Osteocyte (in vitro differentiated cells): Measurements from ENCODE around the gene FBH1. TPM values are rescaled to one million over a fixed set of nuclear protein-coding genes. Genes with fewer than 3 reads are reported as not detected.

Experiments used
- DNase-seq: peaks from one replicate; pipeline ENCODE4 v3.0.0; 2021; ENCODE audit warnings: mixed read lengths; ENCODE audit not compliant: unreplicated experiment; ENCODE audit errors: extremely low spot score
- H3K27ac Mint-ChIP-seq: one replicate; pipeline ENCODE4 v1.8.0; 2021; ENCODE audit warnings: mild to moderate bottlenecking, mixed read lengths; ENCODE audit not compliant: unreplicated experiment
- H3K27me3 Mint-ChIP-seq: one replicate; pipeline ENCODE4 v1.8.0; 2021; ENCODE audit warnings: mixed read lengths; ENCODE audit not compliant: unreplicated experiment
- H3K36me3 Mint-ChIP-seq: one replicate; pipeline ENCODE4 v1.8.0; 2021; ENCODE audit warnings: mixed read lengths; ENCODE audit not compliant: unreplicated experiment
- H3K4me1 Mint-ChIP-seq: one replicate; pipeline ENCODE4 v1.8.0; 2021; ENCODE audit warnings: mixed read lengths; ENCODE audit not compliant: unreplicated experiment
- H3K4me3 Mint-ChIP-seq: one replicate; pipeline ENCODE4 v1.8.0; 2021; ENCODE audit warnings: mild to moderate bottlenecking, moderate library complexity, mixed read lengths; ENCODE audit not compliant: unreplicated experiment
- H3K9me3 Mint-ChIP-seq: one replicate; pipeline ENCODE4 v1.8.0; 2021; ENCODE audit warnings: mixed read lengths; ENCODE audit not compliant: unreplicated experiment
- CTCF ChIP-seq: fragments of 200-600 bp; sonication (generic); IDR thresholded peaks from 2 replicates; pipeline ENCODE4 v1.5.0; 2021; ENCODE audit warnings: antibody characterized with exemption, mild to moderate bottlenecking, moderate library complexity
- total RNA-seq: library from RNA; stranded (reverse); gene quantifications from 2 replicates; pipeline ENCODE4 v1.2.1, GENCODE V29; 2021

The FBH1 gene
- total RNA-seq, 1 donor from 2014 or later, result 86.1 TPM

DNA sequence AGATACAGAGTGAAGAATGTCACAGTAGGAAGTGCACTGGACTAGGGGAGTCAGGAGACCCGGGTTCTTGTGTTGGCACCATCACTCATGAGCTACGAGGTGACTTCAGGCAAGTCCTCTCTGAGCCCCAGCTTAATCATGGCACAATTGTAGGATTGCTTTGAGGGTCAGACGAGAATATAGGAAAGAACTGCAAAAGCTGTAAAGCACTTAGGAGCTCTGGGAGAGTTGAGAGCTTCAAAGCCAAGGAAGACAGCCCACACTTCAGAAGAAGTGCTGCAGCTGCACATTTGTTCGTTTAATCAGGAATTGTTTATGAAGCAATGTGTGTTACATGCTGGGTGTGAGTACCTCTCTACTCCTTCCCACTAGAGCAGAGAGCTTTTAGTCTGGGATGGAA, 4.4 kb downstream of the FBH1 start:
- H3K4me1 Mint-ChIP-seq, result peaks cover 26% of the 10 kb centered on the region
- H3K36me3 Mint-ChIP-seq, result peaks cover 37% of the 10 kb centered on the region
- DNase-seq, result no peak
- no peak overlapping the region for H3K4me3 Mint-ChIP-seq
- TF ChIP-seq CTCF, result no peak
- H3K9me3 Mint-ChIP-seq, result peaks cover 9% of the 10 kb centered on the region
- H3K27ac Mint-ChIP-seq, result no peak overlapping the region
- H3K27me3 Mint-ChIP-seq, result no peaks in the 10 kb centered on the region

GRCh38 chr10:5894873-5895272, 4.8 kb downstream of the FBH1 start:
- no peak for TF ChIP-seq CTCF
- peaks cover 26% of the 10 kb centered on the region for H3K4me1 Mint-ChIP-seq
- no peaks in the 10 kb centered on the region for H3K27me3 Mint-ChIP-seq
- H3K9me3 Mint-ChIP-seq, result peaks cover 9% of the 10 kb centered on the region
- peaks cover 37% of the 10 kb centered on the region for H3K36me3 Mint-ChIP-seq
- H3K4me3 Mint-ChIP-seq, result no peak overlapping the region
- no peak overlapping the region for H3K27ac Mint-ChIP-seq
- no peak for DNase-seq

DNA sequence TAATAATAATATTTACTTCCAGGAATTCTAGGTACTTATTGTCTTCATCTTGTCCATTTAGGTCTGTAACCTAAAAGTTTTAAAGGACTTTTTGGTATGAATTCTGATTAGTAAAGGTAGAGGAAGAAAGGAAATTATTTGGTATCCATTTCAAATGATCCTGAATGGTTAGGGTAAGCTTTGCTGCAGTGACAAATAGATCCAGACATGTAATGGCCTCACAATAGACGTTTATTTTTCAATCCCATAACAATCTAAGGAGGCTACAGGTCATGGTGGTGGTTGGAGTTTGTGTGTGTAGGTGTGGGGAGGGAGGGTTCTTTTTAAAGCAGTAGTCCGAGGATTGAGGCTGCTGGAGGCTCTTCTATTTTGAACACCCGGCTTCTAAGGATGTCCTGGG, 5.3 kb downstream of the FBH1 start:
- H3K4me3 Mint-ChIP-seq, result no peak overlapping the region
- TF ChIP-seq CTCF, result no peak

DNA sequence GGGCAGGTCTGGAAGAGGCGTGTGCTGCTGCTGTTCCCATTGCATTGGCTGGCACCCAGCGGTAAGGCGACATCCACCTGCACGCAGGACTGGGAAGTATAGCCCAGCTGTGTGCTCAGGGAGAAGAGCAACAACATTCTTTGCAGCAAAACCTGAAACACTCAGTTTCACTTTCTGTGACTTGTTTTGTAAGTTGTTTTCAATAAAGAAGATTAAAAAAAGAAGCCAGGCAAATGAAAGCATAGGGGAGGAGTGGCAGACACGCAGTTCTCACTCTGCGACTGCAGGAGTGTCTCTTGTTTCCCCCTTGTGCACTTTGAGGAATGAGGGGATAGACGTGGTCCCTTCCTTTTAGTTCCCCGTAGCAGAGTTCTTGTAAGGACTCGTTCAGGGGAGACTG, 5.8 kb downstream of the FBH1 start:
- Mint-ChIP-seq H3K4me1 (peaks cover 24% of the 10 kb centered on the region), H3K27ac (peak overlapping the region; percentile 29)
- no peak for DNase-seq

More for the DNA sequence above, 5.3 kb downstream of the FBH1 start:
- Mint-ChIP-seq H3K27me3 (no peaks in the 10 kb centered on the region), H3K9me3 (peaks cover 9% of the 10 kb centered on the region), H3K36me3 (peaks cover 37% of the 10 kb centered on the region), H3K27ac (no peak overlapping the region), H3K4me1 (peaks cover 26% of the 10 kb centered on the region)
- no peak for DNase-seq

More for the DNA sequence above, 5.8 kb downstream of the FBH1 start:
- peaks cover 37% of the 10 kb centered on the region for H3K36me3 Mint-ChIP-seq
- H3K9me3 Mint-ChIP-seq, result peaks cover 9% of the 10 kb centered on the region
- TF ChIP-seq CTCF, result no peak
- no peaks in the 10 kb centered on the region for H3K27me3 Mint-ChIP-seq
- no peak overlapping the region for H3K4me3 Mint-ChIP-seq
